ENCODE measurements around the gene MLC1. TPM values are rescaled to one million over a fixed set of nuclear protein-coding genes. Genes with fewer than 3 reads are reported as not detected.
A peak's percentile ranks its signal among the peaks of the same experiment; 100 is the strongest.
"Not testable (repeated sequence)": the region's sequence is repeated elsewhere in the genome, so short reads cannot be mapped to it uniquely, and the experiment has no call there.

The MLC1 gene
- total RNA-seq, 1 donor: under 0.01 TPM

- TF ChIP-seq CTCF (IDR thresholded peaks at IDR 0.05; ENCODE audit: insufficient read depth, low read depth, low read length): no peak
- no peak overlapping the region for H3K4me3 ChIP-seq (ENCODE audit: low read depth, low read length)
- no peak for DNase-seq (ENCODE audit: low read depth)
These were observed 5.1 kb upstream of the MLC1 start for GRCh38 chr22:50090412-50090714.

GRCh38 chr22:50089682-50090411 lies 4.6 kb upstream of the MLC1 start, which contains the start of gene MOV10L1:
MOV10L1 (plus strand) TSS chr22:50090006; CDS start chr22:50090089, 83 bp downstream.
- H3K4me3 ChIP-seq (ENCODE audit: low read depth, low read length): no peak within 1 kb of the TSS
- no peak for TF ChIP-seq CTCF (IDR thresholded peaks at IDR 0.05; ENCODE audit: insufficient read depth, low read depth, low read length)
- no peak for DNase-seq (ENCODE audit: low read depth)

GRCh38 chr22:50089231-50089630 lies 4.0 kb upstream of the MLC1 start:
- H3K4me3 ChIP-seq (ENCODE audit: low read depth, low read length): no peak overlapping the region
- no peak for TF ChIP-seq CTCF (IDR thresholded peaks at IDR 0.05; ENCODE audit: insufficient read depth, low read depth, low read length)
- no peak for DNase-seq (ENCODE audit: low read depth)

GRCh38 chr22:50088096-50088495 lies 2.9 kb upstream of the MLC1 start:
- TF ChIP-seq CTCF (IDR thresholded peaks at IDR 0.05; ENCODE audit: insufficient read depth, low read depth, low read length): no peak
- no peak overlapping the region for H3K4me3 ChIP-seq (ENCODE audit: low read depth, low read length)
- DNase-seq (ENCODE audit: low read depth): no peak

GRCh38 chr22:50087646-50088045 lies 2.4 kb upstream of the MLC1 start:
- no peak overlapping the region for H3K4me3 ChIP-seq (ENCODE audit: low read depth, low read length)
- no peak for DNase-seq (ENCODE audit: low read depth)
- no peak for TF ChIP-seq CTCF (IDR thresholded peaks at IDR 0.05; ENCODE audit: insufficient read depth, low read depth, low read length)

GRCh38 chr22:50086975-50087374 lies 1.7 kb upstream of the MLC1 start:
- H3K4me3 ChIP-seq (ENCODE audit: low read depth, low read length); DNase-seq (ENCODE audit: low read depth): not testable (repeated sequence)

GRCh38 chr22:50086526-50086925 lies 1.3 kb upstream of the MLC1 start:
- peak; percentile 84 for DNase-seq (ENCODE audit: low read depth)
- TF ChIP-seq CTCF (IDR thresholded peaks at IDR 0.05; ENCODE audit: insufficient read depth, low read depth, low read length): no peak
- H3K4me3 ChIP-seq (ENCODE audit: low read depth, low read length): no peak overlapping the region
